HepG2 (cell line): Measurements from ENCODE around the gene FAM162A. TPM values are rescaled to one million over a fixed set of nuclear protein-coding genes. Genes with fewer than 3 reads are reported as not detected.
A peak's percentile ranks its signal among the peaks of the same experiment; 100 is the strongest.

Experiments used
- JDP2 ChIP-seq: sonication (generic); formaldehyde crosslinking; IDR thresholded peaks from 2 replicates; pipeline ENCODE4 v1.8.1; 2022; ENCODE audit warnings: missing genetic modification reagents, borderline replicate concordance
- KLF12 ChIP-seq: sonication (generic); formaldehyde crosslinking; IDR thresholded peaks from 2 replicates; pipeline ENCODE4 v1.4.0; 2020; ENCODE audit warnings: missing genetic modification reagents, borderline replicate concordance
- SOX13 ChIP-seq, 3 experiments: fragments of 450-650 bp in 1 of 3; sonication (generic) in 1 of 3; formaldehyde crosslinking in 1 of 3; IDR thresholded peaks in 2 of 3; conservative IDR thresholded peaks in 1 of 3; 2 replicates each; pipeline versions ENCODE4 v1.5.0 to v1.6.1; 2016 to 2020; ENCODE audit warnings: antibody characterized with exemption in 1 of 3, mild to moderate bottlenecking in 1 of 3, missing compliant biosample characterization in 1 of 3, missing genetic modification reagents in 1 of 3, moderate library complexity in 1 of 3
- ZFP90 ChIP-seq: sonication (generic); formaldehyde crosslinking; IDR thresholded peaks from 2 replicates; pipeline ENCODE4 v1.8.0; 2022; ENCODE audit warnings: missing genetic modification reagents, mild to moderate bottlenecking, inconsistent platforms, borderline replicate concordance
- ZNF333 ChIP-seq: sonication (generic); formaldehyde crosslinking; IDR thresholded peaks from 2 replicates; pipeline ENCODE4 v1.4.0; 2020; ENCODE audit warnings: mild to moderate bottlenecking, missing genetic modification reagents, borderline replicate concordance
- ZNF569 ChIP-seq: sonication (generic); formaldehyde crosslinking; IDR thresholded peaks from 2 replicates; pipeline ENCODE4 v1.5.0; 2020; ENCODE audit warnings: mild to moderate bottlenecking, missing genetic modification reagents, moderate library complexity, borderline replicate concordance
- polyA plus RNA-seq, 8 experiments: library from polyadenylated mRNA; depleted of rRNA in 3 of 8; stranded (reverse) in 7 of 8; unstranded in 1 of 8; fragments of >200 nt; fragmentation: Illumina TruSeq in 4 of 8; extraction: Trizol in 4 of 8; gene quantifications; 2 replicates each; pipeline versions ENCODE4 v1.2.1 to v1.2.3, GENCODE V29; 2011 to 2016; ENCODE audit warnings: low read depth in 4 of 8, missing spikeins in 1 of 8, mixed read lengths in 1 of 8; ENCODE audit not compliant: insufficient read depth in 1 of 8
- total RNA-seq, 5 experiments: library from RNA; depleted of rRNA; stranded (reverse); fragments of >200 nt; fragmentation: Illumina TruSeq; extraction: Trizol; gene quantifications; 2 replicates each; pipeline ENCODE4 v1.2.3, GENCODE V29; 2016; ENCODE audit warnings: low read depth in 1 of 5
- TF ChIP-seq, protein P1 (sequence below): sonication (generic); formaldehyde crosslinking; conservative IDR thresholded peaks from 2 replicates; pipeline ENCODE4 v1.5.0; 2020; ENCODE audit warnings: missing genetic modification reagents
- TF ChIP-seq, protein P2 (sequence below): sonication (generic); formaldehyde crosslinking; IDR thresholded peaks from 2 replicates; pipeline ENCODE4 v1.8.0; 2022; ENCODE audit warnings: mild to moderate bottlenecking, missing genetic modification reagents, moderate library complexity
- TF ChIP-seq, protein P3 (sequence below): sonication (generic); formaldehyde crosslinking; IDR thresholded peaks from 2 replicates; pipeline ENCODE4; 2020; ENCODE audit warnings: missing genetic modification reagents, mild to moderate bottlenecking, borderline replicate concordance
- TF ChIP-seq, protein P4 (sequence below): sonication (generic); formaldehyde crosslinking; IDR thresholded peaks from 2 replicates; pipeline ENCODE4 v1.4.0; 2020; ENCODE audit warnings: mild to moderate bottlenecking, missing genetic modification reagents
- TF ChIP-seq, protein P5 (sequence below): sonication (generic); formaldehyde crosslinking; IDR thresholded peaks from 2 replicates; pipeline ENCODE4 v1.5.1; 2020; ENCODE audit warnings: mild to moderate bottlenecking, missing genetic modification reagents, moderate library complexity

FAM162A gene
- total and polyA plus RNA-seq, 2 of the 13 experiments (the other 11 are each of a cell fraction or from before 2014, with no cell fraction given): 115 to 155 TPM

DNA sequence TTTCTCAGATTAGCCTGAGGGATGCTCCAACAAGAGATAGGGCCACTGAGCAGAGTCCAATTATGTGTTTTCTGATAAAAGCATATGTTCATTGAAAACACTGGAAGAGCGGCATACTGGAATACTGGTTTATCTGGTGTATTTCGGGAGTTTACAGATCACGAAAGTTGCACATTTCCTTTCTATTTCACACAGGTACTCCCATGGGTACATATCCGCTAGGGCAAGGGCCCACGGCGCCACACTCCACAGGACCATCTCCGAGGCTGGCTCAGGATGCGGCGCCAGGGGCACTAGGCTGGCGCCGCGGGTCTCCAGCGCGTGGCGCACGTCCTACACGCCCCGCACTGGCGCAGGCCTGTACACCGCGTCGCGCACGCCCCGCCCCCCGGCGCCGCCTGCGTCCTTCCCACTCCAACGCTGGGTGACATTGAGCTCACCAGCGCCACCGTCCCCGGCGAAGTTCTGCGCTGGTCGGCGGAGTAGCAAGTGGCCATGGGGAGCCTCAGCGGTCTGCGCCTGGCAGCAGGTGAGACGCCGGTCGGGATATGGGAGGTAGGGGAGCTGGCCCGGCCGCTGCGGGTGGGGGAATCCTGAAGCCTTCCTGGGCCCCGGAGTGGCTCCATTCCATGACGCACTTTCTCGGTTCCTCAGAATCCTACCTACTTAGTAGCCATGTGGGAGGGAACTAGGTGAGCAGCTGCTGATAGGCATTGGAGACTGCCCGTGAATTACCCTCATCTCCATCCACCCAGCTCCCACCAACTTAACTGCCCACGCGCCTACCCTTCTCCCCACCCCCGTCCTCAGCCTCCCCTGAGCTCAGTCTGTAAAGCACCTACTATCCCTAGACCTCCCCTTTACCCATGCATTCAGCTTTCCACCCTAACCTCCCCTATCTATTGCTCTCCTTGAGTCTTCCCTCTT is at the start of gene FAM162A (continued):
- TF ChIP-seq ZNF333 (CRISPR knock-in tag) (0 out of 2 replicates have a peak, but pooled peaks have one; percentile 74), ZNF569 (no peak), KLF12 (peak; percentile 82), SOX13 (IDR thresholded peaks at IDR 0.05) (no peak), SOX13 (CRISPR knock-in tag; conservative IDR thresholded peaks at IDR 0.05 in 1 of 2, IDR thresholded peaks at IDR 0.05 in 1 of 2) (peak in 1 of 2 experiments; percentile 72; a peak in 2 of 4 replicates), JDP2 (CRISPR knock-in tag) (no peak; the same call in 1 of the 2 replicates), ZFP90 (CRISPR knock-in tag) (peak; percentile 67; the same call in 1 of the 2 replicates)
- TF ChIP-seq, protein P1, sequence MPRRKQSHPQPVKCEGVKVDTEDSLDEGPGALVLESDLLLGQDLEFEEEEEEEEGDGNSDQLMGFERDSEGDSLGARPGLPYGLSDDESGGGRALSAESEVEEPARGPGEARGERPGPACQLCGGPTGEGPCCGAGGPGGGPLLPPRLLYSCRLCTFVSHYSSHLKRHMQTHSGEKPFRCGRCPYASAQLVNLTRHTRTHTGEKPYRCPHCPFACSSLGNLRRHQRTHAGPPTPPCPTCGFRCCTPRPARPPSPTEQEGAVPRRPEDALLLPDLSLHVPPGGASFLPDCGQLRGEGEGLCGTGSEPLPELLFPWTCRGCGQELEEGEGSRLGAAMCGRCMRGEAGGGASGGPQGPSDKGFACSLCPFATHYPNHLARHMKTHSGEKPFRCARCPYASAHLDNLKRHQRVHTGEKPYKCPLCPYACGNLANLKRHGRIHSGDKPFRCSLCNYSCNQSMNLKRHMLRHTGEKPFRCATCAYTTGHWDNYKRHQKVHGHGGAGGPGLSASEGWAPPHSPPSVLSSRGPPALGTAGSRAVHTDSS (CRISPR knock-in tag): 0 out of 2 replicates have a peak, but pooled peaks have one; percentile 46
- TF ChIP-seq, protein P2, sequence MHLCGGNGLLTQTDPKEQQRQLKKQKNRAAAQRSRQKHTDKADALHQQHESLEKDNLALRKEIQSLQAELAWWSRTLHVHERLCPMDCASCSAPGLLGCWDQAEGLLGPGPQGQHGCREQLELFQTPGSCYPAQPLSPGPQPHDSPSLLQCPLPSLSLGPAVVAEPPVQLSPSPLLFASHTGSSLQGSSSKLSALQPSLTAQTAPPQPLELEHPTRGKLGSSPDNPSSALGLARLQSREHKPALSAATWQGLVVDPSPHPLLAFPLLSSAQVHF: 0 out of 2 replicates have a peak, but pooled peaks have one; percentile 49
- TF ChIP-seq, protein P3, sequence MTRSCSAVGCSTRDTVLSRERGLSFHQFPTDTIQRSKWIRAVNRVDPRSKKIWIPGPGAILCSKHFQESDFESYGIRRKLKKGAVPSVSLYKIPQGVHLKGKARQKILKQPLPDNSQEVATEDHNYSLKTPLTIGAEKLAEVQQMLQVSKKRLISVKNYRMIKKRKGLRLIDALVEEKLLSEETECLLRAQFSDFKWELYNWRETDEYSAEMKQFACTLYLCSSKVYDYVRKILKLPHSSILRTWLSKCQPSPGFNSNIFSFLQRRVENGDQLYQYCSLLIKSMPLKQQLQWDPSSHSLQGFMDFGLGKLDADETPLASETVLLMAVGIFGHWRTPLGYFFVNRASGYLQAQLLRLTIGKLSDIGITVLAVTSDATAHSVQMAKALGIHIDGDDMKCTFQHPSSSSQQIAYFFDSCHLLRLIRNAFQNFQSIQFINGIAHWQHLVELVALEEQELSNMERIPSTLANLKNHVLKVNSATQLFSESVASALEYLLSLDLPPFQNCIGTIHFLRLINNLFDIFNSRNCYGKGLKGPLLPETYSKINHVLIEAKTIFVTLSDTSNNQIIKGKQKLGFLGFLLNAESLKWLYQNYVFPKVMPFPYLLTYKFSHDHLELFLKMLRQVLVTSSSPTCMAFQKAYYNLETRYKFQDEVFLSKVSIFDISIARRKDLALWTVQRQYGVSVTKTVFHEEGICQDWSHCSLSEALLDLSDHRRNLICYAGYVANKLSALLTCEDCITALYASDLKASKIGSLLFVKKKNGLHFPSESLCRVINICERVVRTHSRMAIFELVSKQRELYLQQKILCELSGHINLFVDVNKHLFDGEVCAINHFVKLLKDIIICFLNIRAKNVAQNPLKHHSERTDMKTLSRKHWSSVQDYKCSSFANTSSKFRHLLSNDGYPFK (CRISPR knock-in tag): no peak
- TF ChIP-seq, protein P4, sequence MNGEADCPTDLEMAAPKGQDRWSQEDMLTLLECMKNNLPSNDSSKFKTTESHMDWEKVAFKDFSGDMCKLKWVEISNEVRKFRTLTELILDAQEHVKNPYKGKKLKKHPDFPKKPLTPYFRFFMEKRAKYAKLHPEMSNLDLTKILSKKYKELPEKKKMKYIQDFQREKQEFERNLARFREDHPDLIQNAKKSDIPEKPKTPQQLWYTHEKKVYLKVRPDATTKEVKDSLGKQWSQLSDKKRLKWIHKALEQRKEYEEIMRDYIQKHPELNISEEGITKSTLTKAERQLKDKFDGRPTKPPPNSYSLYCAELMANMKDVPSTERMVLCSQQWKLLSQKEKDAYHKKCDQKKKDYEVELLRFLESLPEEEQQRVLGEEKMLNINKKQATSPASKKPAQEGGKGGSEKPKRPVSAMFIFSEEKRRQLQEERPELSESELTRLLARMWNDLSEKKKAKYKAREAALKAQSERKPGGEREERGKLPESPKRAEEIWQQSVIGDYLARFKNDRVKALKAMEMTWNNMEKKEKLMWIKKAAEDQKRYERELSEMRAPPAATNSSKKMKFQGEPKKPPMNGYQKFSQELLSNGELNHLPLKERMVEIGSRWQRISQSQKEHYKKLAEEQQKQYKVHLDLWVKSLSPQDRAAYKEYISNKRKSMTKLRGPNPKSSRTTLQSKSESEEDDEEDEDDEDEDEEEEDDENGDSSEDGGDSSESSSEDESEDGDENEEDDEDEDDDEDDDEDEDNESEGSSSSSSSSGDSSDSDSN: peak; percentile 96
- TF ChIP-seq, protein P5, sequence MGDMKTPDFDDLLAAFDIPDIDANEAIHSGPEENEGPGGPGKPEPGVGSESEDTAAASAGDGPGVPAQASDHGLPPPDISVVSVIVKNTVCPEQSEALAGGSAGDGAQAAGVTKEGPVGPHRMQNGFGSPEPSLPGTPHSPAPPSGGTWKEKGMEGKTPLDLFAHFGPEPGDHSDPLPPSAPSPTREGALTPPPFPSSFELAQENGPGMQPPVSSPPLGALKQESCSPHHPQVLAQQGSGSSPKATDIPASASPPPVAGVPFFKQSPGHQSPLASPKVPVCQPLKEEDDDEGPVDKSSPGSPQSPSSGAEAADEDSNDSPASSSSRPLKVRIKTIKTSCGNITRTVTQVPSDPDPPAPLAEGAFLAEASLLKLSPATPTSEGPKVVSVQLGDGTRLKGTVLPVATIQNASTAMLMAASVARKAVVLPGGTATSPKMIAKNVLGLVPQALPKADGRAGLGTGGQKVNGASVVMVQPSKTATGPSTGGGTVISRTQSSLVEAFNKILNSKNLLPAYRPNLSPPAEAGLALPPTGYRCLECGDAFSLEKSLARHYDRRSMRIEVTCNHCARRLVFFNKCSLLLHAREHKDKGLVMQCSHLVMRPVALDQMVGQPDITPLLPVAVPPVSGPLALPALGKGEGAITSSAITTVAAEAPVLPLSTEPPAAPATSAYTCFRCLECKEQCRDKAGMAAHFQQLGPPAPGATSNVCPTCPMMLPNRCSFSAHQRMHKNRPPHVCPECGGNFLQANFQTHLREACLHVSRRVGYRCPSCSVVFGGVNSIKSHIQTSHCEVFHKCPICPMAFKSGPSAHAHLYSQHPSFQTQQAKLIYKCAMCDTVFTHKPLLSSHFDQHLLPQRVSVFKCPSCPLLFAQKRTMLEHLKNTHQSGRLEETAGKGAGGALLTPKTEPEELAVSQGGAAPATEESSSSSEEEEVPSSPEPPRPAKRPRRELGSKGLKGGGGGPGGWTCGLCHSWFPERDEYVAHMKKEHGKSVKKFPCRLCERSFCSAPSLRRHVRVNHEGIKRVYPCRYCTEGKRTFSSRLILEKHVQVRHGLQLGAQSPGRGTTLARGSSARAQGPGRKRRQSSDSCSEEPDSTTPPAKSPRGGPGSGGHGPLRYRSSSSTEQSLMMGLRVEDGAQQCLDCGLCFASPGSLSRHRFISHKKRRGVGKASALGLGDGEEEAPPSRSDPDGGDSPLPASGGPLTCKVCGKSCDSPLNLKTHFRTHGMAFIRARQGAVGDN (CRISPR knock-in tag): peak; percentile 98
